GM12878 (cell line): Measurements from ENCODE around the gene EPAS1. TPM values are rescaled to one million over a fixed set of nuclear protein-coding genes. Genes with fewer than 3 reads are reported as not detected.

Experiments
- ATAC-seq: fragments of 200-7000 bp; cut with Tn5 transposase; 3 replicates; pipeline ENCODE4 v1.9.1; 2020; ENCODE audit warnings: mild to moderate bottlenecking, moderate library complexity
- BruUV-seq: library from RNA; stranded (reverse); fragments of 400-500 nt; replicated peaks from 2 replicates; lab custom pipeline; 2021; lab: Mats Ljungman, UMichigan
- CTCF ChIA-PET: fragments of 300-600 bp; sonication (Branson Sonifier 250); formaldehyde crosslinking; extraction: SDS; loops from one replicate; lab custom pipeline; 2021; ENCODE audit warnings: inconsistent platforms; lab: Yijun Ruan, JAX
- POLR2A ChIA-PET: fragments of 350-600 bp; formaldehyde crosslinking; extraction: SDS; loops from one replicate; lab custom pipeline; 2021; ENCODE audit warnings: inconsistent platforms; lab: Charles Lee
- RAD21 ChIA-PET: fragments of 300-600 bp; sonication (Branson Sonifier 250); formaldehyde crosslinking; loops from one replicate; lab custom pipeline; 2023; ENCODE audit warnings: antibody characterized with exemption; ENCODE audit not compliant: unreplicated experiment; lab: Charles Lee
- SMC1A ChIA-PET: fragments of 300-600 bp; sonication (Branson Sonifier 250); formaldehyde crosslinking; loops from one replicate; lab custom pipeline; 2023; ENCODE audit not compliant: unreplicated experiment, uncharacterized antibody; lab: Charles Lee
- DNase-seq: peaks from one replicate; pipeline ENCODE4 v3.0.0-alpha.2; 2011; ENCODE audit warnings: low read depth, low spot score
- FAIRE-seq: peaks from 3 replicates; lab custom pipeline; 2011; peaks lifted over from hg19 to GRCh38; lab: Jason Lieb, UNC
- H2AFZ ChIP-seq: 2 replicates; pipeline ENCODE4 v1.6.0; 2011; ENCODE audit warnings: low read depth, low read length, control low read depth; ENCODE audit not compliant: control insufficient read depth
- H3K27ac ChIP-seq: 2 replicates; pipeline ENCODE4 v1.5.1; 2011; ENCODE audit warnings: control low read depth; ENCODE audit not compliant: control insufficient read depth, insufficient read depth
- H3K27me3 ChIP-seq, 2 experiments: replicated peaks in 1 of 2; 2 replicates each; pipeline versions ENCODE4 v1.6.0 to v1.6.1; 2011; ENCODE audit warnings: low read length in 1 of 2; ENCODE audit not compliant: control insufficient read depth in 2 of 2, insufficient read depth in 2 of 2
- H3K36me3 ChIP-seq, 2 experiments: 2 replicates each; pipeline ENCODE4 v1.5.1; 2011; ENCODE audit warnings: low read length in 1 of 2; ENCODE audit not compliant: control insufficient read depth in 2 of 2, insufficient read depth in 2 of 2
- H3K4me1 ChIP-seq: 2 replicates; pipeline ENCODE4 v1.6.1; 2011; ENCODE audit warnings: mild to moderate bottlenecking, low read length, moderate library complexity, mixed read lengths; ENCODE audit not compliant: control insufficient read depth, insufficient read depth
- H3K4me2 ChIP-seq: 2 replicates; pipeline ENCODE4 v1.6.0; 2011; ENCODE audit warnings: control low read depth; ENCODE audit not compliant: control insufficient read depth, insufficient read depth
- H3K4me3 ChIP-seq: fragments of 200-600 bp; sonication (generic); 2 replicates; pipeline ENCODE4 v1.5.1; 2016
- H3K79me2 ChIP-seq: 2 replicates; pipeline ENCODE4 v1.6.0; 2011; ENCODE audit warnings: low read length; ENCODE audit not compliant: control insufficient read depth, insufficient read depth
- H3K9ac ChIP-seq: 2 replicates; pipeline ENCODE4 v1.8.0; 2011; ENCODE audit warnings: low read length, control low read depth, mixed read lengths; ENCODE audit not compliant: control insufficient read depth, insufficient read depth
- H3K9me3 ChIP-seq: replicated peaks from 3 replicates; pipeline ENCODE4 v1.5.1; 2011; ENCODE audit warnings: mild to moderate bottlenecking, low read length; ENCODE audit not compliant: control insufficient read depth, insufficient read depth
- H4K20me1 ChIP-seq: 2 replicates; pipeline ENCODE4 v1.6.0; 2011; ENCODE audit not compliant: control insufficient read depth, insufficient read depth
- IRF4 ChIP-seq: IDR thresholded peaks from 2 replicates; pipeline ENCODE4 v1.6.1; 2011; ENCODE audit warnings: low read depth, low read length
- NKRF ChIP-seq: fragments of 450-650 bp; conservative IDR thresholded peaks from 2 replicates; pipeline ENCODE4 v1.6.1; 2017; ENCODE audit warnings: mild to moderate bottlenecking, moderate library complexity
- PAX8 ChIP-seq: fragments of 450-650 bp; IDR thresholded peaks from 2 replicates; pipeline ENCODE4 v1.6.1; 2017; ENCODE audit warnings: mild to moderate bottlenecking, moderate library complexity
- SP1 ChIP-seq: IDR thresholded peaks from one replicate; pipeline ENCODE4 v1.6.1; 2011; ENCODE audit warnings: low read depth, low read length
- SREBF2 ChIP-seq: IDR thresholded peaks from 2 replicates; pipeline ENCODE4 v1.6.1; 2012; ENCODE audit warnings: mild to moderate bottlenecking, low read length
- ZNF384 ChIP-seq: IDR thresholded peaks from 2 replicates; pipeline ENCODE4 v1.6.1; 2012; ENCODE audit warnings: low read depth, mild to moderate bottlenecking, low read length, improper control_type of control experiment, borderline replicate concordance
- WGBS: methylation state at CpG from one replicate; pipeline ENCODE4 v1.1.6; 2016; ENCODE audit warnings: low lambda C conversion rate; ENCODE audit not compliant: insufficient replicate concordance, insufficient coverage; ENCODE audit errors: missing lambda C conversion rate; 5-methylcytosine and 5-hydroxymethylcytosine counted together
- in situ Hi-C: fragments of 300-500 bp; cut with MboI; formaldehyde crosslinking; loops from 9 replicates; pipeline ENCODE4 v1.14.3; 2018; ENCODE audit warnings: mixed read lengths
- intact Hi-C: fragments of 100-400 bp; cut with micrococcal nuclease; formaldehyde crosslinking; loops from one replicate; pipeline ENCODE4 v1.14.2; 2022; ENCODE audit not compliant: unreplicated experiment
- polyA plus RNA-seq, 11 experiments: library from polyadenylated mRNA; depleted of rRNA in 4 of 11; unstranded in 6 of 11; stranded (reverse) in 5 of 11; fragments of >200 nt; fragmentation: Nextera tagmentation in 4 of 11; fragmentation: Illumina TruSeq in 1 of 11; extraction: Ambion mirVana in 4 of 11; extraction: Trizol in 1 of 11; gene quantifications; 1 replicate in 1 of 11; 2 replicates in 10 of 11; pipeline versions ENCODE4 v1.2.1 to v1.2.3, GENCODE V29; 2011 to 2016; ENCODE audit warnings: inconsistent platforms in 2 of 11, missing spikeins in 2 of 11, low read depth in 1 of 11
- total RNA-seq, 4 experiments: library from RNA; depleted of rRNA in 3 of 4; stranded (reverse); fragments of >200 nt in 3 of 4; fragmentation: Illumina TruSeq in 1 of 4; extraction: Trizol in 1 of 4; gene quantifications; 2 replicates each; pipeline versions ENCODE4 v1.2.1 to v1.2.3, GENCODE V29; 2013 to 2021
- TF ChIP-seq, protein P1 (sequence below): IDR thresholded peaks from 2 replicates; pipeline ENCODE4 v1.6.1; 2012; ENCODE audit warnings: mild to moderate bottlenecking, low read depth, low read length
- TF ChIP-seq, protein P2 (sequence below): IDR thresholded peaks from 2 replicates; pipeline ENCODE4 v1.6.1; 2012; ENCODE audit warnings: low read depth, low read length, improper control_type of control experiment
- TF ChIP-seq, protein P3 (sequence below): IDR thresholded peaks from 2 replicates; pipeline ENCODE4 v1.6.1; 2012; ENCODE audit warnings: low read depth, low read length, improper control_type of control experiment
- TF ChIP-seq, protein P4 (sequence below): IDR thresholded peaks from 2 replicates; pipeline ENCODE4 v1.6.1; 2011; ENCODE audit warnings: borderline replicate concordance, low read depth, mild to moderate bottlenecking, moderate library complexity, low read length; ENCODE audit not compliant: insufficient read depth, poor library complexity, severe bottlenecking

The EPAS1 gene
- total and polyA plus RNA-seq, 10 of the 15 experiments (the other 5 are each of a cell fraction or from before 2014, with no cell fraction given): 0.11 to 22.0 (median 1.3) TPM; not detected in 1

- Histone ChIP-seq H3K4me3 (no peak overlapping the region), H3K79me2 (no peaks in the 10 kb centered on the region), H3K27me3 (peaks cover 0 to 4% of the 10 kb centered on the region in 2 experiments; a peak in 2 of 4 replicates), H2AFZ (no peak overlapping the region), H3K27ac (no peak overlapping the region), H3K9me3 (no peaks in the 10 kb centered on the region), H3K4me1 (peaks cover 5% of the 10 kb centered on the region), H3K4me2 (no peak overlapping the region), H4K20me1 (no peaks in the 10 kb centered on the region), H3K9ac (no peak overlapping the region), H3K36me3 (no peaks in the 10 kb centered on the region)
- ChIA-PET RAD21 (no interaction called here), SMC1A (interaction anchor here (0.7 to 1.7 kb wide), 7 partner anchors 10 to 344 kb away, joined by 3 to 6 read pairs (median 4); no protein-coding TSS in a partner anchor), POLR2A (no interaction called here), CTCF (interaction anchor here (0.7 to 2.3 kb wide), 8 partner anchors 8 to 363 kb away, joined by 3 to 7 read pairs (median 4); no protein-coding TSS in a partner anchor)
- no TSS peak for BruUV-seq
- in situ Hi-C loops (loop anchor here (25.0 kb wide), 1 partner anchor 718 kb away; no protein-coding TSS in a partner anchor), intact Hi-C loops (no loop called here)
- ATAC-seq: no peak
- no peak for FAIRE-seq
- TF ChIP-seq IRF4 (no peak), NKRF (no peak), PAX8 (no peak), ZNF384 (no peak), SP1 (no peak), SREBF2 (no peak)
- TF ChIP-seq, protein P1, sequence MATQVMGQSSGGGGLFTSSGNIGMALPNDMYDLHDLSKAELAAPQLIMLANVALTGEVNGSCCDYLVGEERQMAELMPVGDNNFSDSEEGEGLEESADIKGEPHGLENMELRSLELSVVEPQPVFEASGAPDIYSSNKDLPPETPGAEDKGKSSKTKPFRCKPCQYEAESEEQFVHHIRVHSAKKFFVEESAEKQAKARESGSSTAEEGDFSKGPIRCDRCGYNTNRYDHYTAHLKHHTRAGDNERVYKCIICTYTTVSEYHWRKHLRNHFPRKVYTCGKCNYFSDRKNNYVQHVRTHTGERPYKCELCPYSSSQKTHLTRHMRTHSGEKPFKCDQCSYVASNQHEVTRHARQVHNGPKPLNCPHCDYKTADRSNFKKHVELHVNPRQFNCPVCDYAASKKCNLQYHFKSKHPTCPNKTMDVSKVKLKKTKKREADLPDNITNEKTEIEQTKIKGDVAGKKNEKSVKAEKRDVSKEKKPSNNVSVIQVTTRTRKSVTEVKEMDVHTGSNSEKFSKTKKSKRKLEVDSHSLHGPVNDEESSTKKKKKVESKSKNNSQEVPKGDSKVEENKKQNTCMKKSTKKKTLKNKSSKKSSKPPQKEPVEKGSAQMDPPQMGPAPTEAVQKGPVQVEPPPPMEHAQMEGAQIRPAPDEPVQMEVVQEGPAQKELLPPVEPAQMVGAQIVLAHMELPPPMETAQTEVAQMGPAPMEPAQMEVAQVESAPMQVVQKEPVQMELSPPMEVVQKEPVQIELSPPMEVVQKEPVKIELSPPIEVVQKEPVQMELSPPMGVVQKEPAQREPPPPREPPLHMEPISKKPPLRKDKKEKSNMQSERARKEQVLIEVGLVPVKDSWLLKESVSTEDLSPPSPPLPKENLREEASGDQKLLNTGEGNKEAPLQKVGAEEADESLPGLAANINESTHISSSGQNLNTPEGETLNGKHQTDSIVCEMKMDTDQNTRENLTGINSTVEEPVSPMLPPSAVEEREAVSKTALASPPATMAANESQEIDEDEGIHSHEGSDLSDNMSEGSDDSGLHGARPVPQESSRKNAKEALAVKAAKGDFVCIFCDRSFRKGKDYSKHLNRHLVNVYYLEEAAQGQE: no peak
- TF ChIP-seq, protein P2, sequence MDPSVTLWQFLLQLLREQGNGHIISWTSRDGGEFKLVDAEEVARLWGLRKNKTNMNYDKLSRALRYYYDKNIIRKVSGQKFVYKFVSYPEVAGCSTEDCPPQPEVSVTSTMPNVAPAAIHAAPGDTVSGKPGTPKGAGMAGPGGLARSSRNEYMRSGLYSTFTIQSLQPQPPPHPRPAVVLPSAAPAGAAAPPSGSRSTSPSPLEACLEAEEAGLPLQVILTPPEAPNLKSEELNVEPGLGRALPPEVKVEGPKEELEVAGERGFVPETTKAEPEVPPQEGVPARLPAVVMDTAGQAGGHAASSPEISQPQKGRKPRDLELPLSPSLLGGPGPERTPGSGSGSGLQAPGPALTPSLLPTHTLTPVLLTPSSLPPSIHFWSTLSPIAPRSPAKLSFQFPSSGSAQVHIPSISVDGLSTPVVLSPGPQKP: no peak
- TF ChIP-seq, protein P3, sequence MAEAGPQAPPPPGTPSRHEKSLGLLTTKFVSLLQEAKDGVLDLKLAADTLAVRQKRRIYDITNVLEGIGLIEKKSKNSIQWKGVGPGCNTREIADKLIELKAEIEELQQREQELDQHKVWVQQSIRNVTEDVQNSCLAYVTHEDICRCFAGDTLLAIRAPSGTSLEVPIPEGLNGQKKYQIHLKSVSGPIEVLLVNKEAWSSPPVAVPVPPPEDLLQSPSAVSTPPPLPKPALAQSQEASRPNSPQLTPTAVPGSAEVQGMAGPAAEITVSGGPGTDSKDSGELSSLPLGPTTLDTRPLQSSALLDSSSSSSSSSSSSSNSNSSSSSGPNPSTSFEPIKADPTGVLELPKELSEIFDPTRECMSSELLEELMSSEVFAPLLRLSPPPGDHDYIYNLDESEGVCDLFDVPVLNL: no peak
- TF ChIP-seq, protein P4, sequence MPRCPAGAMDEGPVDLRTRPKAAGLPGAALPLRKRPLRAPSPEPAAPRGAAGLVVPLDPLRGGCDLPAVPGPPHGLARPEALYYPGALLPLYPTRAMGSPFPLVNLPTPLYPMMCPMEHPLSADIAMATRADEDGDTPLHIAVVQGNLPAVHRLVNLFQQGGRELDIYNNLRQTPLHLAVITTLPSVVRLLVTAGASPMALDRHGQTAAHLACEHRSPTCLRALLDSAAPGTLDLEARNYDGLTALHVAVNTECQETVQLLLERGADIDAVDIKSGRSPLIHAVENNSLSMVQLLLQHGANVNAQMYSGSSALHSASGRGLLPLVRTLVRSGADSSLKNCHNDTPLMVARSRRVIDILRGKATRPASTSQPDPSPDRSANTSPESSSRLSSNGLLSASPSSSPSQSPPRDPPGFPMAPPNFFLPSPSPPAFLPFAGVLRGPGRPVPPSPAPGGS: no peak
- no peak for DNase-seq
- 51% methylated on average over 3 of the region's 3 CpGs for WGBS
Observed at GRCh38 chr2:46355756-46356155, 58.5 kb downstream of the EPAS1 start.
